Body of pancreas (tissue), 4 donors: ENCODE data around the gene TAS2R60. TPM values are rescaled to one million over a fixed set of nuclear protein-coding genes. Genes with fewer than 3 reads are reported as not detected.

Source experiments
- ATAC-seq: fragments of 150-250 bp; one replicate; pipeline ENCODE4 v1.9.1; 2016
- DNase-seq, 4 donors: peaks; one replicate each; pipeline ENCODE4 v3.0.0-alpha.2; 2019
- H3K27ac ChIP-seq, 4 donors: fragments of 200-600 bp; sonication (generic); 1 replicate in 3 of 4; 2 replicates in 1 of 4; pipeline versions ENCODE4 v1.5.1 to v1.6.1; 2016 to 2019; ENCODE audit warnings: mild to moderate bottlenecking in 1 of 4, mixed read lengths in 1 of 4, moderate library complexity in 1 of 4
- H3K27me3 ChIP-seq, 2 donors: fragments of 200-600 bp; sonication (generic); one replicate each; pipeline ENCODE4 v1.6.0; 2016; ENCODE audit warnings: mild to moderate bottlenecking in 1 of 2
- H3K36me3 ChIP-seq, 2 donors: fragments of 200-600 bp; sonication (generic); replicated peaks in 1 of 2; 2 replicates each; pipeline ENCODE4 v1.5.1; 2016; ENCODE audit warnings: low read depth in 2 of 2; ENCODE audit not compliant: insufficient read depth in 1 of 2
- H3K4me1 ChIP-seq: fragments of 200-600 bp; sonication (generic); one replicate; pipeline ENCODE4 v1.6.0; 2016
- H3K4me3 ChIP-seq, 2 donors: fragments of 200-600 bp; sonication (generic); 1 replicate in 1 of 2; 2 replicates in 1 of 2; pipeline ENCODE4 v1.5.1; 2016 to 2019
- H3K9me3 ChIP-seq, 3 donors: fragments of 200-600 bp; sonication (generic); 1 replicate in 2 of 3; 2 replicates in 1 of 3; pipeline ENCODE4 v1.5.1; 2016
- CTCF ChIP-seq, 7 experiments: fragments of 450-650 bp in 4 of 7; fragments of 200-600 bp in 3 of 7; sonication (generic) in 3 of 7; IDR thresholded peaks; one replicate each; pipeline ENCODE4 v1.5.1; 2016 to 2019; ENCODE audit warnings: antibody characterized with exemption in 7 of 7
- POLR2A ChIP-seq, 3 donors: fragments of 450-650 bp; IDR thresholded peaks; one replicate each; pipeline ENCODE4 v1.6.1; 2016; ENCODE audit warnings: antibody characterized with exemption in 3 of 3, mild to moderate bottlenecking in 2 of 3
- WGBS, 2 donors: methylation state at CpG; one replicate each; pipeline ENCODE4 v1.1.5; 2017; 5-methylcytosine and 5-hydroxymethylcytosine counted together
- intact Hi-C: fragments of 100-400 bp; cut with DNase I; formaldehyde crosslinking; loops from one replicate; pipeline ENCODE4 v1.15.1; 2023
- total RNA-seq, 2 donors: library from RNA; depleted of rRNA; stranded (reverse); fragments of >200 nt; gene quantifications; one replicate each; pipeline ENCODE4 v1.1.0, GENCODE V29; 2016

Gene TAS2R60
- total RNA-seq, 2 donors from 2014 or later, result not detected

- DNase-seq (no peak), ATAC-seq (no peak)
- no peaks in the 10 kb centered on the region for H3K27me3 ChIP-seq
- intact Hi-C loops, result no loop called here
- TF ChIP-seq CTCF (IDR thresholded peaks at IDR 0.05), result no peak
- TF ChIP-seq POLR2A (IDR thresholded peaks at IDR 0.05), result no peak
- no peak overlapping the region for H3K27ac ChIP-seq
- no peaks in the 10 kb centered on the region for H3K4me1 ChIP-seq
- WGBS, 2 donors, result 84 to 85% methylated on average over 5 of the region's 5 CpGs
- no peaks in the 10 kb centered on the region for H3K9me3 ChIP-seq
- no peaks in the 10 kb centered on the region for H3K36me3 ChIP-seq
- H3K4me3 ChIP-seq, result no peak overlapping the region
Observed at GRCh38 chr7:143448429-143448828, 5.2 kb downstream of the TAS2R60 start.

GRCh38 chr7:143449793-143450192, 6.5 kb downstream of the TAS2R60 start:
- intact Hi-C loops, result no loop called here
- Histone ChIP-seq H3K4me3 (no peak overlapping the region), H3K9me3 (no peaks in the 10 kb centered on the region), H3K36me3 (no peaks in the 10 kb centered on the region), H3K27ac (no peak overlapping the region), H3K4me1 (no peaks in the 10 kb centered on the region), H3K27me3 (no peaks in the 10 kb centered on the region)
- TF ChIP-seq CTCF (IDR thresholded peaks at IDR 0.05), result no peak
- no peak for TF ChIP-seq POLR2A (IDR thresholded peaks at IDR 0.05)
- DNase-seq, result no peak
- WGBS, 2 donors, result 61 to 68% methylated on average over 3 of the region's 3 CpGs
- no peak for ATAC-seq

- no peak for TF ChIP-seq CTCF (IDR thresholded peaks at IDR 0.05)
- no peak for TF ChIP-seq POLR2A (IDR thresholded peaks at IDR 0.05)
- no peaks in the 10 kb centered on the region for H3K9me3 ChIP-seq
- H3K4me1 ChIP-seq, result no peaks in the 10 kb centered on the region
- intact Hi-C loops, result no loop called here
- no peak overlapping the region for H3K4me3 ChIP-seq
- H3K36me3 ChIP-seq, result no peaks in the 10 kb centered on the region
- no peak overlapping the region for H3K27ac ChIP-seq
- DNase-seq, result no peak
- H3K27me3 ChIP-seq, result no peaks in the 10 kb centered on the region
- no peak for ATAC-seq
Observed at GRCh38 chr7:143451122-143451521, 7.9 kb downstream of the TAS2R60 start.

- no peak overlapping the region for H3K27ac ChIP-seq
- no peaks in the 10 kb centered on the region for H3K27me3 ChIP-seq
- no peaks in the 10 kb centered on the region for H3K9me3 ChIP-seq
- no peak overlapping the region for H3K4me3 ChIP-seq
- no peaks in the 10 kb centered on the region for H3K4me1 ChIP-seq
- ATAC-seq (no peak), DNase-seq (no peak)
- no peak for TF ChIP-seq POLR2A (IDR thresholded peaks at IDR 0.05)
- TF ChIP-seq CTCF (IDR thresholded peaks at IDR 0.05), result no peak
- intact Hi-C loops, result no loop called here
- H3K36me3 ChIP-seq, result no peaks in the 10 kb centered on the region
- 28 to 67% methylated on average over 1 of the region's 1 CpG for WGBS, 2 donors
Observed at GRCh38 chr7:143451746-143452145, 8.5 kb downstream of the TAS2R60 start.

GRCh38 chr7:143452495-143452894, 9.2 kb downstream of the TAS2R60 start:
- Histone ChIP-seq H3K27me3 (no peaks in the 10 kb centered on the region), H3K9me3 (no peaks in the 10 kb centered on the region), H3K4me3 (no peak overlapping the region), H3K27ac (no peak overlapping the region), H3K4me1 (no peaks in the 10 kb centered on the region), H3K36me3 (no peaks in the 10 kb centered on the region)
- intact Hi-C loops, result no loop called here
- no peak for TF ChIP-seq CTCF (IDR thresholded peaks at IDR 0.05)
- TF ChIP-seq POLR2A (IDR thresholded peaks at IDR 0.05), result no peak
- ATAC-seq (no peak), DNase-seq (no peak)
- WGBS, 2 donors, result 73 to 82% methylated on average over 2 of the region's 2 CpGs
